CD1c-positive myeloid dendritic cell (primary cell): ENCODE measurements around the gene KRT17.
"Not testable (repeated sequence)": the region's sequence is repeated elsewhere in the genome, so short reads cannot be mapped to it uniquely, and the experiment has no call there.

Experiments
- DNase-seq: peaks from one replicate; pipeline ENCODE4 v3.0.0-alpha.2; 2016; ENCODE audit errors: extremely low spot score

Gene KRT17

DNA sequence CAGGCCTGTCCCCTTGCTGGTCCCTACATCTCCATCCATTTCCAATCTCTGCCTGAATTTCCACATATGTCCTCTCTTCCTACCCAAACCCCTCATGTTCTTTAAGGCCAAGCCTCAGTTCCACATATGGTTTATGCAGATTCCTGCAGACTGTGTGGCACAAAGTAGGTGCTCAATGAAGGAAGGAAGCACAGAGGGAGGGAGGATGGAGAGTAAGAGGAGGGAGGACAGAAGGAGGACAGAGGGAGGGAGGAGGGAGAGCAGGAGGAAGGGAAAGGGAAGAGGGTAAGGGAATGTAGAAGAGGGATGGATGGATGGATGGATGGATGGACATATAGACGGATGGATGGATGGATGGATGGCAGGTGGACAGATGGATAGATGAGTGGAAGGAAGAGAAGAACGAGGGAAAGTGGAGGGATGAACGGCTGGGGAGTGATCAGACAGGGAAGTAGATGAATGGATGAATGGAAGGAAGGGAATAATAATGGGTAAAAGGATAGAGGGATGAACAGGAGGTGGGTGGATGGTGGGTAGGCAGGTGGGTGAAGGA, 29.9 kb downstream of the KRT17 start:
- DNase-seq, result no peak

DNA sequence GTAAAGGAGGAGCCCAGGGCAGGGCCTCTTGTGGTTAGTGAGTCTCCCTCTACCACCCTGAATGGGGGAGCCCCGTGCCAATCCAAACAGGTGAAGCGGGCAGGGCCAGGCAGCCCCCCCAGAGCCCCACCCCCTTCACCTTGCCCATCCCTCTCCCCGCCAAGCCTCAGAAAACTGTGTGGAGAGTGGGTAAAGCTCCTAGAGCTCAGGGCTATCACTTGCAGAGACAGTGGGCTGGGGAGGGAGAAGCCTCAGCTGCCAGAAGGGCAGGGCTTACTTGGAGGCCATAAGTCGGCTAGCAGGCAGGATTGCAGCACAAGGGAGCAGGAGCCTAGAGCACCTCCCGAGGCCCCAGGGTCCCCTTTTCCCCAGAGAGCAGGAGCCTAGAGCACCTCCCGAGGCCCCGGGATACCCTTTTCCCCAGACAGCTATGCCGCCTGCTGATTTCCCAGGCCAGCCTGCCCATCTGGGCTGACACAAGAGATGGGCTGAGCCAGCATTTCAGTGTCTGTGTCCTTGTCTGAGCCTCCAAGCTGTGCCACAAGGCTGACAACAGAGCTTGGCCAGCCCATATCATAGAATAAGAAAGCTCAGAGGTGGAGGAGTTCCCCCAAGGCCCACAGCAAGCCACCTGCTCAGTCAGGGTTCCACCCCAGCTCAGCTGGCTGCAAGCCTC, 30.9 kb downstream of the KRT17 start:
- no peak for DNase-seq

DNA sequence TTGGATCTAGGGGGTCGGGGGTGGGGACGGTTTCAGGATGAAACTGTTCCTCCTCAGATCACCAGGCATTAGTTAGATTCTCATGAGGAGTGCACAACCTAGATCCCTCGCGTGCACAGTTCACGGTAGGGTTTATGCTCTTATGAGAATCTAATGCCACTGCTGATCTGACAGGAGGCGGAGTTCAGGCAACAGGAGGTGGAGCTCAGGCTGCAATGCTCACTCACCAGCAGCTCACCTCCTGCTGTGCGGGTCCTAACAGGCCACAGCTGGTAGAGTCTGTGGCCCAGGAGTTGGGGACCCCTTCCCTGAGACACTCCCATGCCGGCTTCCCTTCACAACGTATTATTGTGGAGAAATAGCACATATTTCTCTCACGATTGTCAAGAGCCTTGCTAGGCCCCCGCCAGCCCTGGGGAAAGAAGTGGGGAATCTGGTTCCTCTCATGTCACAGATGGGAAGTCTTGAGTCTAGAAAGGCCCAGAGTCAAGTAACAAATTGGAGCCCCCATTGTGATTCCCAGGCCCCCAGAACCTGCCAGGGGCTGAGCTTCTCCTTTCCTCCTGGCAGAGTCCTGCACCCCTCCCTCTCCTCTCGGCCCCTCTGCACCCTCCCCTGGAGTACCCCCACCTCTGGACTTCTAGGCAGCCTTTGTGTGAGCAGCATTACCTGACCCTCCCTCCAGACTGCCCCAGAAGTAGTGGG, 31.6 kb downstream of the KRT17 start:
- DNase-seq, result no peak

DNA sequence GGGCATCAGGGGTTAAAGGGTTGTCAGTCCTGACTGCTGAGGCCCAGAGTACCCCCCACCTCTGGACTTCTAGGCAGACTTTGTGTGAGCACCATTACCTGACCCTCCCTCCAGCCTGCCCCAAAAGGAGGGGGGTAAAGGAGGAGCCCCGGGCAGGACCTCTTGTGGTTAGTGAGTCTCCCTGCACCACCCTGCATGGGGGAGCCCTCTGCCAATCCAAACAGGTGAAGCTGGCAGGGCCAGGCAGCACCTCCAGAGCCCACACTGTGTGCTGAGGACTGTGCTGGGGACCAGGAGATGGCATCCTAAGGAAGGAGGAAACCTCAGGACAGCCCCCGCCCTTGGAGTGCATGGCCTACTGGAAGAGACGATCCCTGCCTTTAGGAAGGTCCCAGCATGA, 35.1 kb downstream of the KRT17 start:
- DNase-seq, result no peak

DNA sequence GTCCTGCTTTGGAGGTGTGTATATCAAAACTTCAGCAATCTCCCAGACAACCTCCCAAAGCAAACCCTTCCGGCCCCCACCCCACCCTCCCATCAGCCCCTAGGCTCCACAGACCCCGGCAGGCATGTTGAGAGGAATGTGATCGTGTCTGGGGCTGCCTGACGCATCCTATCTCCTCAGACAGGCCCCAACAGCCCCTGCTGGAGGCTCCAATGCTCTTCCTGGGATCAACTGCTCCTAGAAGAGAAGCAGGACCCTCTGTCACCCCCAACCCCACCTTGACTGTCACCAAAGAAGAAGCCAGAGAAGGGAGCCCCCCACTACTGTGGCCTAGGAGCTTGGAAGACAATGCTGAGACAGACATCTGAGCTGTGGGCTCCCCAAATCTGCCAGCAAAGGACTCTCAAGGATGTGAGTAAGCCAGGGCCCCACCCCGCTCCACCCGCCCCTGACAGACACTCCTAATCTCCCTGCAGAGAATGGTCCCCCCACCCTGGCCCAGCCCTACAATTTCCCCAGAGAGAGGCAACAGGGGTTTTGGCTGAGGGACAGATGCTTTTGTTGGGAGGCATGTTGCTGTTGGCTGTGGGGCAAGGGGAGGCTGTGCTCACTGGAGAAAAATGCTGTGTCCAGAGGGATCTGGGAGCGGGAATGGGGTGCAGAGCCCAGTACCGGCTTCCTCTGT, 36.1 kb downstream of the KRT17 start:
- no peak for DNase-seq

DNA sequence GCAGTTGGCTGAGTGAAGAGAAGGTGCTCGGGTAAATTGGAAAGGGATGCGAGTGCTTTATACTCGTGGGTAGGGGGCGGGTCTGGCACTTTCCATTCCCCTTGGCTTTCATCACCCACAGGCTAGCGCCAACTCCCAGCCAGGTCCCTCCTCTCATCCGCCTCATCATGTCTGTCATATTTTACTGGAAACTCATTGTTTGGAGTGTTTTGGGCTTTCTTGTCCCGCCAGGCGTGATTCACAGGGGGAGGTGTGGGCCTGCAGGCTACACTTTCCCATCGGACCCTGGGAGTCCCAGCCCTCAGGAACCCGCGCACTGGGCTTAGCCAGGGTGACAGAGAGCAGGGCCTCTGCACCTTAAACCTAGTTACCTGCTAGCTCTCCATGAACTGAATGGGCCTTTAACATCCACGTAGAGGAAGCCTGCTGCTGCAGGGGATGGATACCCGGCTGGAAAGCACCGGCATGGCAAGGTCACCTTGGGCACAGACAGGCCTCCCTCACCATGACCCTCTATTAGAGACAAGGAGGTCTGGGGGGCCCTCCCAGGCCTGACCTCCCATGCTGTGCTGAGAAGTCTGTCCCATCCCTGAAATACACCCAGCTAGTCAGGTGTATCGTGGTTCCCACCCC, 37.4 kb downstream of the KRT17 start, which contains the start of gene KRT14:
Gene KRT14, minus strand, starts transcription at position 33 of the 633 bp plus-strand sequence. CDS start 61 bp downstream, outside the sequence.
- no peak for DNase-seq

DNA sequence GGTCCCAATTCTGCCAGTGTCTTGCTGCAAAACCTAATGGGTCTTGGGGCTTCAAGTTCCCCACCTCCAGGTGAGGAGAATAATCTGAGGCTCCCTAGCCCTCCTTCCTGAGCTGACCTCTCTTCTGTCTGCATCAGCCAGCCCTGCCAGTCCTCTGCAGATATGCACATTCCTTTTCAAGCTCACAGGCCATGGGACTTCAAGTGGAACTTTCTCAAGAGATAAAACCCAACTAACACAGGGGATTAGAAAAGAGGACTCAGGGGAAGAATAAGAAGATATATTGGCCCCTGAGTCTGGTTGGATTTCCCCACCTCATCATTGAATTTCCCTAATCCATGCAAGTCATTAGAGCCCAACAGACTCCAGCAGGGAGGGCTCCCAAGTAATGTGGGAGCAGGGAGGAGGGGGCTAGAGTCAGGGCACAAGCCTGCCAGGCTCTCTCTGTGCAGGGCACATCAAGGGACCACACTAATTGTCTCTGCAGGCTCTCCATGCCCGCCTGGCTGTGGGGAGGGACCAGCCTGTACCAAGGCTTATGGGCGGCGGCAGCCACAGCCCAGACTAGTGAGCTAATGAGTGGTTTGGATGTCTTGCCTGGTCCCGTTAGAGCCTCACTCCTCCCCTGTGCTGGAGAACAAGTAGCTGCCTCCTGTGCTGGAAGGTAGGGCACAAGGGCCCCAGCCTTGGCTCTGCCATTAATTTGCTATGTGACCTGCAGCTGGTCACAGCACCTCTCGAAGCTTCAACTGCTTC, 38.9 kb downstream of the KRT17 start:
- DNase-seq, result no peak

DNA sequence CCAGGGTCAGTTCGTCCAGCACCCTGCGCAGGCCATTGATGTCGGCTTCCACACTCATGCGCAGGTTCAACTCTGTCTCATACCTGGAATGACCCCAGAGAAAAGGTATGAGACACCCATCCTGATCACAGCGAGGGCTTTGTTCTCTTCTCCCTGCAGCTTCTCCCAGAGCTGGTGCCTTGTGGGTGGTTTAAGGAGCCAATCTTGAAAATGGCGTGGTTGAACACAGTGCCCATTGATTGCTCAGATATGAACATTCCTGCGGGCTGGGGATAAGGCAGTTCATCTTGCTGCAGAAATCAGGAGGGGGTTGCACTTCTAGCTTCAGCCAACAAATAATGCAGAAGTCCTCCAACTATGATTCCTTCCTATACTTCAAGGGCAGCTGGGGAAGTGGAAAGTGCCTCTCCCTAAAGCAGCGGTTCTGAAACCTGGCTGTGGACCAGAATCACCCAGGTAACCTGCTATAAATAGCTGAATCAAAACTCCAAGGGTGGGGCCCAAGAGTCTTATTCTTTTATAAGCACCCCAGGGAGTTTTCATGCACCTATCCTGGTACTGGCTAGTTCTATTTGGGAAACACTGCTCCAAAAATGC, 39.9 kb downstream of the KRT17 start:
- not testable (repeated sequence) for DNase-seq

DNA sequence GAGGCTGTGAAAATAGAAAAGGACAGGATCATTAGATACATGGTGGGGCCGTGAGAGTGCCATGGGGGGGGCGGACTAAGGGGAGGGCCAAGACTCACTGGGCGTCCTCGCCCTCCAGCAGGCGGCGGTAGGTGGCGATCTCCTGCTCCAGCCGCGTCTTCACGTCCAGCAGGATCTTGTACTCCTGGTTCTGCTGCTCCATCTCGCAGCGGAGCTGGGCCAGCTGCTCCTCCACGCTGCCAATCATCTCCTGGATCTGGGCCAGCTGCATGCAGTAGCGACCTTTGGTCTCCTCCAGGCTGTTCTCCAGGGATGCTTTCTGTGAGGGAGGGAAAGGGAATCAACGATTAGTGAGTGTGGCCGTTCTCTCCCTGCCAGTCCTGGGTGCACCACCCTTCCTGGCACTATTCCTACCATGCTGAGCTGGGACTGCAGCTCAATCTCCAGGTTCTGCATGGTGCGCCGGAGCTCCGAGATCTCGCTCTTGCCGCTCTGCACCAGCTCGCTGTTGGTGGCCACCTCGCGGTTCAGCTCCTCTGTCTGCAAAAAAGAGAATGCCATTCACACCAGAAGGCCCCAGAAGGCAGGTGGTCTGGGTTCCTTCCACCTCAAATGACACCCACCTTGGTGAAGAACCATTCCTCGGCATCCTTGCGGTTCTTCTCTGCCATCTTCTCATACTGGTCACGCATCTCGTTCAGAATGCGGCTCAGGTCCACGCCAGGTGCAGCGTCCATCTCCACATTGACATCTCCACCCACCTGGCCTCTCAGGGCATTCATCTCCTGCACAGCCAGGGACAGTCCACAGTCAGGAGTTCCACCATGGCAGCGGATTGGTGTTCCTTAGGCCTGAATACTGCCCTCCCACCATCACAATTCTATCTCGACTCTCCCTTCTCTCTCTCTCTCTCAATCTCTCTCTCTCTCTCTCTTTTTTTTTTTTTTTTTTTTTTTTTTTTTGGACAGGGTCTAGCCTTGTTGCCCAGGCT, 40.9 kb downstream of the KRT17 start:
- DNase-seq, result no peak

DNA sequence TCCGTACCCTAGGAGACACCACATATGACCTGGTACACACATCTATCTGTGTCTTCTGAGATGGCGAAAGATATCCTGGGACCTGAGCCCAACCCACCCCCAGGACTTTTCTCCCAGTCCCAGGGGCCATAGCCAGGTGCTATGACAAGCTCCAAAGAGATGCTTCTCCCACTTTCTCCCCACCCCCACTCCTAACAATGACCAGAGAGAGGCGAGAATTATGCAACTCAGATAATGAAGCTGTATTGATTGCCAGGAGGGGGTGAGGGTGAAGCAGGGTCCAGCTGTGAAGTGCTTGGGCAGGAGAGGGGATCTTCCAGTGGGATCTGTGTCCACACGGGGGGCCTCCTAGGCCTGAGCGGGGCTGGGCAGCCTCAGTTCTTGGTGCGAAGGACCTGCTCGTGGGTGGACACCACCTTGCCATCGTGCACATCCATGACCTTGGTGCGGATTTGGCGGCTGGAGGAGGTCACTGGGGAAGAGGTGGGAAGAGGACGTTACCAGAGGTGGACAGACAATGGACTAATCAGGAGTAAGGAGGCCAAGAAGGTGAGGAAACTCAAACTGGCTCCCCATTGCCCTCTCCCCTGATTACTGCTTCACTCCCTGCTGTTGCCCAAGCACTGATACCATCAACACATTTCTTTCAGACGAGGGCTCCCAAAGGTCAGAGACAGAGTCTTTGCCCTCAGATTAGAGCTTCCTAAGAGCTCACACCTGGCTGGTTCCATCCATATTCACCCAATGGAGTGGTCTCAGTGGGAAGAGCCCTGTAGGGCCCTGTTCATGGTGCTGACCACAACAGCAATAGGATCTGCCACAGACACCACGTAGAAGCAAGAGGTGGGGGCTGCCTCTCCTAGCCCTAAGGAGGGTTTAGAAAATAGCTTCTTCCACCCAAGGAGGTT, 42.1 kb downstream of the KRT17 start:
- not testable (repeated sequence) for DNase-seq

DNA sequence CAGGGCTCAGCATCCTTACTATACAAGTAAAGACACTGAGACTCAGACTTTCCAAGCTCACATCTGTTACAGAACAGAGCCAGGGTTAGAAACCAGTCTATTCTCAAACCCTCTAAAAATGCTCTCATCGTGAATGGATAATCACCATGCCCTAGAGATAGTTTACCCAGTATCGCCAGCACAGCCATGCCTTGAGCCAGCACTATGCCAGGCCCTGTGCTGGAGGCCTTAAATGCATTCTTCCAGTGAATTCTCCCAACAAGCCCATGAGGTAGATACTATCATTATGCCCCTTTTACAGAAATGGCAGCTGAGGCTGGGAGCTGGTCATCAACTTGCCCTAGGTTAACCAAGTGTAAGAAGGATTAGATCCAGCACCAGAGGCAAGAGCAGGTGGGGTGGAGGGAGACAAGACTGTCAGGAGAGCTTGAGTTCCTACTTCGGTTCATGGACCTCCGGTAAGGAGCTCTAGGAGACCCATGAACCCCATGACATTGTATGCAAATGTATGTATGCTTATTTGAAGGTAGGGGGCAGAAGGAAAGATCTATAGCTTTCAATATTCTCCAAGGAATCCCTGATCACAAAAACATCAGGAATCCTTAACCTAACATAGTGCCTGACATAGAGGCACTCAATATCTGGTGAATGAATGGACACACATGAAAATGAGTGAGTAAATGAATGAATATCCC, 42.9 kb downstream of the KRT17 start:
- DNase-seq, result no peak

DNA sequence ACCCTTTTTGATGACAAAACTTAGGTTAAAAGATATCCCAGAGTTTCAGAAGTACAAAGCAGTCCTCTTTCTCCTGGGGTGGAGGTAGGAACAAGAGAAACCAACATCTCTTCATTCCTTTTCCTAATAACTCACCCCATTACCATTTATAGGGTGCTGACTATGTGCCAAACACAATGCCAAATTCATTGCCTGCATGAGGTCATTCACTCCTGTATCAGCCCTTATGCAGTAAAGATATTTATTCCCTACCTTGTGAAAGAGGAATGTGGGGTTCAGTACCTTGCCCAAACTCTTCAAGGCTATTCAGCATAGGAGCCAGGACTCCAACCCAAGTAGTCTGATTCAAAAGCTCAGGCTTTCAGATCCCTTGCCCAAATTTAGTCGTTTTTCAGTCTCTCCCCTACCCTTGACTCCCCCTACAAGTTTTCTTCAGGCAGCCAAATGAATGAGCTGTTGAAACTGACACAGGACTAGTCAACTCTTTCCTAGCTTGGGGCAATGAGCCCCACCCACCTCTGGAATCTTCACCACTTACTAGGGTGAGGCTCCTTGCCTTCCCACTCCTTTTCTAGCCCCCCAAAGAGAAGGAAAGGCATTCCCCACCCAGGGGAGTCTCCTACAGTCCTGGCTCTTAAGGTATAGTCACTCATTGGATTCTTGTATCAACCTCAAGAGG, 43.5 kb downstream of the KRT17 start:
- no peak for DNase-seq

DNA sequence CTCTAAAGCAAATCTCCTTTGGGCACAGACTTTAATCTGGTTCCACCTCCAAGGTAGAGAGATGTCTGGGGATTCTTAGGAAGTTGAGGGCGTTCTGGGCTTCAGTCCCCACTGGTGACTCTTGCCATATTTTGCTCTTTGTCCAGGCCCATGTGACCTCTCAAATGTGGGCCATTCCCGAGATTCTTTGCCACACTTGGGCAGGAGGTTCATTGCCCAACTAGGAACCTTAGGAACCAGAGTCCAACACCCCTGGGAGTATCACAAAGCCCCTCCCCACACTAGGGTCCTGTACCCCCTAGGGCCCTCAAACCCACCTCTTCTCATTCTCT, 44.2 kb downstream of the KRT17 start:
- no peak for DNase-seq

DNA sequence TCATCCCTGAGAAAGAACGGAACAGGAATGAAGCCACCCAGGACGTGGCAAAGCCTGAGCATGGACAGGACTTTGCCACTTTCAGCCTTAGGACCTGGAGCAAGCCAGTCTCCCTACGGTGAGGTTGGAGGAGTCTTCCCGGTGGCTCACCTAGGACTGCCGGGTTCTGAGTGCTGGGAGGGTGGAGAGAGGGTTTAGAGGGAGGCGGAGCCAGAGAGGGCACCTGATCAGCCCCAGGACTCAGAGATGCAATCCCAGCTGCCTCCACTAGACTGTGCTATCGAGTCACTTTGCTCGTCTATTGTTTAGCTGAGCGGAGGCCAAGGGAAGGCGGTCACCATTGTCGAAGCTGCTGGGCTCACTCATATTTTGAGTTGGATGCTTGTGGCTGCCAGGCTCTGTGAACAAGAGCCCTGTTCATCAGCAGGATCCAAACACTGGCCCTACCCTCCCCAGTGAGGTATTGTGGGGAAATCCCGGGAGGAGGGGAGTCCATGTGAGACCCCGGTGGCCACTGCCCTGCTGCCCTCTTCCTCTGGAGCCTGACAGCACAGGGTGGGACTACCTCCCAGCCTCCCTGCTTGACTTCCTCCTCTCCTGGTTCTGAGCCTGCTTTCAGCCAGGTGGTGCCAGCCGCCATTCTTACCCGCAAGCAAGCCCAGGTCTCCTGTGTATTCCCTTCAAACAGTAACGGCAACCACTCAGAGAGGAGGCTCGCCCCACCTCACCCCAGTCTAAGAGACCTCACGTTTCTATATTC, 44.7 kb downstream of the KRT17 start:
- peak; percentile 87 for DNase-seq

DNA sequence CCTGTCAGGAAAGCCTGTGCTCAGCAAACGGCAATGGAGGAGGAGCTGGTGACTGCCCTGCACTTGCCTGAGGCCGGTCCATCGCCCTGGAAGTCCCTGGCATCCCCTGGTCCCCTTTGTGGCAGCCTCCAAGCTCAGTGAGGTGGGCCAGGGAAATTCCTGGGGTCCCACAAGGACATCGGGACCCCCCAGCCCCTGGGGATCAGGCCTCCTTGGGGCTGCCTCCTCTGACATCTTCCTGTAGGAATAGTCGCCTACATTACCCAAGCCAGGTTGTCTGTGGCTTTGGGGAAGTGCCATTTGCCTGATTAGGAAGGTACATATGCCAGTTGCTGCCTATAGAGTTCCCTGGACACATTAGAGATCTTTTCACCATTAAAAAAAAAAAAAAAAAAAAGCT, 45.4 kb downstream of the KRT17 start:
- no peak for DNase-seq

DNA sequence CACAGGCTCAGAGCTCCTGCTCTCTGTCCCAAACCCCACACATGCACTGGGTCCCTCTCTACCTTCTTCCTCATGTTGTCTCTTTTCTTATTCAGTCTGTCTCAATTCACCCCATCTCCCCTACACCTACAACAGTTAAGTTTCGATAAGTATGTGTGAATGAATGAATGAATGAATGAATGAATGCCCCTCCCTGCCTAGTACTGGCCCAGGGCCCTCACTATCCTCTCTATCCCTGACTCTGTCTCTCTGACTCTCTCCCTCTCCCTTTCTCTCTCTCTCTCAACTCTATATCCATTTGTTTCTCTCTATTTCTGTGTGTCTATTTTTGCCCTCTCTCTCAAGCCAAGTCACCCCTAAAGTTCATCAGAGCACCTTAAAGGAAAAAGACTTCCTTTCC, 45.8 kb downstream of the KRT17 start:
- DNase-seq, result no peak

DNA sequence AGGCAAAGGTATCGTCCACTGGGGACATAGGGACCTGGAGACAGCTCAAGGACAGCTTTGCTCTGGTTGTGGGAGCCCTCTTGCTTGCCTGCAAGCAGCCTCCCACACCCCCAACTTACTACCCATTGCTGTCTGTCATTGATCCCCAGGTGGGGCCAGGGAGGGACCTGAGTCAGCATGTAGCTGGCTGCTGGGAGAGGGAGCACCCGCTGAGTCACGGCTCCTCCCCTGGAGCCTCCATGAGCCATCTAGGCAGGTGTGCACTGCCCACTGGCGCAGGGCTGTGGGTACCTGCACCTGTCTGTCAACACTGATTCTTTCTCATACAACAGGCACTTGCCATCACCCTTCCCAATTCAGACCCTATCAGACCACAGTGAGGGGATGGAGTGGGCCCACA, 47.6 kb downstream of the KRT17 start:
- not testable (repeated sequence) for DNase-seq
